ENCODE results near the gene OR10A3.

DNA sequence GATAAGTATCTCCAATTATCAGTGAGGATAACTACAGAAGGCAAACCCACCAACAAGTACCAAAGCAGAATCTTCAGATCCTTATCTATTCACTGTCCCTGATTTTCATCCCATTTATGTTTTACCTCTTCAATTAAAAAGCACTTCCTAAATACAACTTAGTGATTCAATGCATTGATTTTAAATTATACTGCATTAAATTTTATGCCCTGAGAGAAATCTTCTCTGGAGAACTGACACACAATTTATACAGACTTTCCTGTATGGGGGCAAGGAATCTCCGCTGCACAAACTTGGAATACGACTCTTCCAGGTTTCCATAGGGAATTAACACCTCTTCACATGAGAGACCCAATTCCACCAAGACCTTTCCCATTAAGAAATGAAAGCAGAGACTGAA lies at the start of gene OR10A3:
- TF ChIP-seq, protein P1, sequence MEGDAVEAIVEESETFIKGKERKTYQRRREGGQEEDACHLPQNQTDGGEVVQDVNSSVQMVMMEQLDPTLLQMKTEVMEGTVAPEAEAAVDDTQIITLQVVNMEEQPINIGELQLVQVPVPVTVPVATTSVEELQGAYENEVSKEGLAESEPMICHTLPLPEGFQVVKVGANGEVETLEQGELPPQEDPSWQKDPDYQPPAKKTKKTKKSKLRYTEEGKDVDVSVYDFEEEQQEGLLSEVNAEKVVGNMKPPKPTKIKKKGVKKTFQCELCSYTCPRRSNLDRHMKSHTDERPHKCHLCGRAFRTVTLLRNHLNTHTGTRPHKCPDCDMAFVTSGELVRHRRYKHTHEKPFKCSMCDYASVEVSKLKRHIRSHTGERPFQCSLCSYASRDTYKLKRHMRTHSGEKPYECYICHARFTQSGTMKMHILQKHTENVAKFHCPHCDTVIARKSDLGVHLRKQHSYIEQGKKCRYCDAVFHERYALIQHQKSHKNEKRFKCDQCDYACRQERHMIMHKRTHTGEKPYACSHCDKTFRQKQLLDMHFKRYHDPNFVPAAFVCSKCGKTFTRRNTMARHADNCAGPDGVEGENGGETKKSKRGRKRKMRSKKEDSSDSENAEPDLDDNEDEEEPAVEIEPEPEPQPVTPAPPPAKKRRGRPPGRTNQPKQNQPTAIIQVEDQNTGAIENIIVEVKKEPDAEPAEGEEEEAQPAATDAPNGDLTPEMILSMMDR (conservative IDR thresholded peaks at IDR 0.05; ENCODE audit: low read depth, low read length) = no peak
- TF ChIP-seq EZH2 (IDR thresholded peaks at IDR 0.05; ENCODE audit: borderline replicate concordance, low read depth, low read length, poor library complexity, severe bottlenecking) = no peak

Data from A673 (cell line).